Astrocyte (in vitro differentiated cells and primary cell): ENCODE data around the gene FBXO46.

Source experiments
- CTCF ChIP-seq: IDR thresholded peaks from 2 replicates; pipeline ENCODE4 v1.5.1; 2011; ENCODE audit warnings: low read depth, mild to moderate bottlenecking, inconsistent platforms, low read length, moderate library complexity; ENCODE audit not compliant: insufficient read depth
- EZH2 ChIP-seq: IDR thresholded peaks from 2 replicates; pipeline ENCODE4 v1.6.1; 2012; ENCODE audit warnings: mild to moderate bottlenecking, low read length, inconsistent platforms; ENCODE audit not compliant: insufficient read depth

GRCh38 chr19:45772912-45773311 lies 42.2 kb upstream of the FBXO46 start:
- TF ChIP-seq CTCF: no peak
- no peak for TF ChIP-seq EZH2
